RWPE1 (cell line): ENCODE measurements around the gene MRAP.
"Not testable (repeated sequence)": the region's sequence is repeated elsewhere in the genome, so short reads cannot be mapped to it uniquely, and the experiment has no call there.

ENCODE experiments used
- CTCF ChIA-PET: fragments of 350-600 bp; sonication (Branson Sonifier 250); formaldehyde crosslinking; extraction: SDS; loops from one replicate; lab custom pipeline; 2021; lab: Yijun Ruan, JAX
- POLR2A ChIA-PET: fragments of 400-600 bp; formaldehyde crosslinking; extraction: SDS; loops from one replicate; lab custom pipeline; 2020; ENCODE audit warnings: antibody characterized with exemption; ENCODE audit not compliant: low non-redundant PET; lab: Yijun Ruan, JAX
- DNase-seq: peaks from one replicate; pipeline ENCODE4 v3.0.0; 2012; ENCODE audit warnings: low spot score
- H3K27ac ChIP-seq: fragments of 450-650 bp; 2 replicates; pipeline ENCODE4 v1.5.1; 2017
- CTCF ChIP-seq: fragments of 450-650 bp; conservative IDR thresholded peaks from 2 replicates; pipeline ENCODE4 v1.5.1; 2017; ENCODE audit warnings: low read depth, mild to moderate bottlenecking

MRAP gene

GRCh38 chr21:32257962-32258785 lies 40.5 kb upstream of the MRAP start:
- DNase-seq = peak; percentile 76
- ChIA-PET CTCF (interaction anchor here (0.5 to 2.0 kb wide), 12 partner anchors 11 to 1060 kb away, joined by 3 to 11 read pairs (median 4); no protein-coding TSS in a partner anchor), POLR2A (no interaction called here)
- TF ChIP-seq CTCF = peak; percentile 68
- no peak overlapping the region for H3K27ac ChIP-seq

DNA sequence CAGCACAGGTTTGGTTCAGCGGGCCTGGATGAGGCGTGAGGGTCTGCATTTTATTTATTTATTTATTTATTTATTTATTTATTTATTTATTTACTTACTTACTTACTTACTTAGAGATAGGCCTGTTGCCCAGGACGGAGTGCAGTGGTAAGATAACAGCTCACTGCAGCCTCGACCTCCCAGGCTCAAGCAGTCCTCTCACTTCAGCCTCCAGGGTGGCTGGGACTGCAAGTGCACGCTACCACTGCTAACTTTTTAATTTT lies 39.9 kb upstream of the MRAP start:
- POLR2A ChIA-PET, DNase-seq, H3K27ac ChIP-seq: not testable (repeated sequence)
- CTCF ChIA-PET = interaction anchor here (0.9 to 2.0 kb wide), 4 partner anchors 393 to 478 kb away, joined by 5 to 11 read pairs (median 8); no protein-coding TSS in a partner anchor

GRCh38 chr21:32260130-32260529 lies 38.5 kb upstream of the MRAP start:
- ChIA-PET POLR2A (no interaction called here), CTCF (interaction anchor here (0.7 kb wide), 1 partner anchor 333 kb away, joined by 5 read pairs; no protein-coding TSS in a partner anchor)
- no peak for TF ChIP-seq CTCF
- DNase-seq = no peak
- H3K27ac ChIP-seq = no peak overlapping the region

- POLR2A ChIA-PET = no interaction called here
- CTCF ChIA-PET = no interaction called here
Observed at GRCh38 chr21:32261929-32262328, 36.7 kb upstream of the MRAP start.

GRCh38 chr21:32265321-32265720 lies 33.3 kb upstream of the MRAP start:
- DNase-seq, CTCF ChIA-PET, H3K27ac ChIP-seq: not testable (repeated sequence)
- POLR2A ChIA-PET = interaction anchor here (0.5 kb wide), 1 partner anchor 9 kb away, joined by 3 read pairs; no protein-coding TSS in a partner anchor

More at GRCh38 chr21:32261929-32262328, 36.7 kb upstream of the MRAP start:
- H3K27ac ChIP-seq = no peak overlapping the region
- DNase-seq = no peak
- no peak for TF ChIP-seq CTCF

DNA sequence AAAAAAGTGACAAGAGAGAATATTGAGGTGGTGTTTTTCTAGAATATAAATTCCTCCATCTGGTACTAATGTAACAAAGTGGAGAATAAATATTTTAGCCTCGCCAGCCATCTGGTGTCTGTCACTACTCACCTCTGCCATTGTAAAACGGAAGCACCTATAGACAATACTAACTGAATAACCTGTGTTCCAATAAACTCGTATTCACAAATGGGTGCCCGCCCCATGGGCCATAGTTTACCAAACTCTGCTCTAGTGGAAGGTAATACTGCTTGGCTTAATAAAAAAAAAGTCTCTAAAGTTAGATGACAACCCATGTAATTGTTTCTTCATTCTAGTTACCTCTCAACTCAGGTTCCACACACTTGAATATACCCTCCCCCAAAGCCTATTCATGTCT lies 27.9 kb upstream of the MRAP start:
- no peak for TF ChIP-seq CTCF
- H3K27ac ChIP-seq = no peak overlapping the region
- DNase-seq = no peak
- ChIA-PET POLR2A (no interaction called here), CTCF (no interaction called here)

DNA sequence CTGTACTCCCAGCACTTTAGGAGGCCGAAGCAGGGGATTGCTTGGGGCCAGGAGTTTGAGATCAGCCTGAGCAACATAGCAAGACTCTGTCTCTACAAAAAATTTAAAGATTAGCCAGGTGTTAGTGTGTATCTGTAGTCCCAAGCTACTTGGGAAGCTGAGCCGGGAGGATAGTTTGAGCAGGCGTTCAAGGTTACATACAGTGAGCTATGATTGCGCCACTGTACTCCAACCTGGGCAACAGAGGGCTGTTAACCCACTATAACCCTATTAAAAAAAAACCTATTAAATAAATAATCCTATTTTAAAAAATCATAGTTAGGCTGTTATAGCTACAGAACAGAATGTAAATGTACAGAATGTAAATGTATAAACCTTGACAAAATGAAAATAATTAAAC lies 22.0 kb upstream of the MRAP start:
- CTCF ChIA-PET = interaction anchor here (0.7 kb wide), 1 partner anchor 8 kb away, joined by 3 read pairs; no protein-coding TSS in a partner anchor
- TF ChIP-seq CTCF = no peak
- POLR2A ChIA-PET = no interaction called here

More for the DNA sequence above, 22.0 kb upstream of the MRAP start:
- H3K27ac ChIP-seq = no peak overlapping the region
- DNase-seq = no peak
